HCT116 (cell line): Measurements from ENCODE around the gene GREB1L. TPM values are rescaled to one million over a fixed set of nuclear protein-coding genes. Genes with fewer than 3 reads are reported as not detected.
A peak's percentile ranks its signal among the peaks of the same experiment; 100 is the strongest.

Source experiments
- ATAC-seq: fragments of 200-7000 bp; cut with Tn5 transposase; 2 replicates; pipeline ENCODE4 v1.9.1; 2020; ENCODE audit warnings: mild to moderate bottlenecking, moderate library complexity
- Bru-seq: library from RNA; stranded (reverse); fragments of 400-500 nt; gene quantifications from one replicate; lab custom pipeline; 2021; lab: Mats Ljungman, UMichigan
- BruChase-seq, 2 experiments: library from RNA; stranded (reverse); fragments of 400-500 nt; gene quantifications; one replicate each; lab custom pipeline; 2021; lab: Mats Ljungman, UMichigan
- BruUV-seq: library from RNA; stranded (reverse); fragments of 400-500 nt; replicated peaks from 2 replicates; lab custom pipeline; 2021; lab: Mats Ljungman, UMichigan
- CTCF ChIA-PET: fragments of 300-600 bp; sonication (Branson Sonifier 250); formaldehyde crosslinking; loops from one replicate; lab custom pipeline; 2021; ENCODE audit warnings: antibody characterized with exemption; lab: Charles Lee
- POLR2A ChIA-PET: fragments of 300-600, 350-600 bp; sonication (Branson Sonifier 250); formaldehyde crosslinking; loops from one replicate; lab custom pipeline; 2021; ENCODE audit warnings: antibody characterized with exemption; lab: Charles Lee
- RAD21 ChIA-PET, 2 experiments: fragments of 300-600 bp; sonication (Branson Sonifier 250); formaldehyde crosslinking; loops; one replicate each; lab custom pipeline; 2023; ENCODE audit warnings: low total read pairs in 2 of 2; ENCODE audit not compliant: uncharacterized antibody in 2 of 2, unreplicated experiment in 2 of 2, low non-redundant PET in 1 of 2; lab: Charles Lee
- DNase-seq: peaks from one replicate; pipeline ENCODE4 v3.0.0-alpha.2; 2010; ENCODE audit warnings: low read depth, low spot score
- H2AFZ ChIP-seq: fragments of 200-600 bp; shearing (Covaris generic), sonication (generic); 2 replicates; pipeline ENCODE4 v1.6.1; 2017; ENCODE audit warnings: low read depth, mixed run types, mixed read lengths, antibody characterized with exemption, low read length; ENCODE audit not compliant: poor library complexity, severe bottlenecking
- H3K27ac ChIP-seq: 2 replicates; pipeline ENCODE4 v1.5.1; 2012; ENCODE audit warnings: low read depth, low read length
- H3K27me3 ChIP-seq: fragments of 200-600 bp; sonication (generic); 2 replicates; pipeline ENCODE4 v1.6.1; 2016; ENCODE audit warnings: mixed run types, low read length, mixed read lengths; ENCODE audit not compliant: insufficient read depth
- H3K36me3 ChIP-seq, 2 experiments: fragments of 200-500 bp in 1 of 2; fragments of 200-600 bp in 1 of 2; sonication (Bioruptor generic) in 1 of 2; sonication (generic) in 1 of 2; 2 replicates each; pipeline versions ENCODE4 v1.5.1 to v1.6.1; 2014 to 2016; ENCODE audit warnings: low read length in 2 of 2, inconsistent platforms in 1 of 2, mixed read lengths in 1 of 2, mixed run types in 1 of 2; ENCODE audit not compliant: insufficient read depth in 2 of 2, control insufficient read depth in 1 of 2
- H3K4me1 ChIP-seq, 2 experiments: fragments of 200-600 bp in 1 of 2; sonication (generic) in 1 of 2; 2 replicates each; pipeline versions ENCODE4 v1.5.1 to v1.6.1; 2012 to 2017; ENCODE audit warnings: low read length in 2 of 2, inconsistent platforms in 1 of 2, mild to moderate bottlenecking in 1 of 2, mixed read lengths in 1 of 2, mixed run types in 1 of 2, moderate library complexity in 1 of 2; ENCODE audit not compliant: insufficient read depth in 2 of 2, control insufficient read depth in 1 of 2
- H3K4me2 ChIP-seq: fragments of 200-600 bp; sonication (generic); 2 replicates; pipeline ENCODE4 v1.6.1; 2017; ENCODE audit warnings: mixed run types, low read length, mixed read lengths
- H3K4me3 ChIP-seq, 2 experiments: fragments of 200-600 bp in 1 of 2; sonication (generic) in 1 of 2; replicated peaks in 1 of 2; 2 replicates each; pipeline ENCODE4 v1.5.1; 2011 to 2016; ENCODE audit warnings: low read length in 2 of 2, control low read depth in 1 of 2, low read depth in 1 of 2, mild to moderate bottlenecking in 1 of 2, mixed read lengths in 1 of 2, mixed run types in 1 of 2
- H3K79me2 ChIP-seq: fragments of 200-600 bp; sonication (generic); 2 replicates; pipeline ENCODE4 v1.6.1; 2017; ENCODE audit warnings: mild to moderate bottlenecking, mixed run types, low read length, moderate library complexity, mixed read lengths; ENCODE audit not compliant: insufficient read depth
- H3K9ac ChIP-seq: fragments of 200-600 bp; sonication (generic); 2 replicates; pipeline ENCODE4 v1.6.1; 2016; ENCODE audit warnings: low read length, mixed read lengths
- H3K9me2 ChIP-seq: fragments of 200-600 bp; sonication (generic), shearing (Covaris generic); 2 replicates; pipeline ENCODE4 v1.6.1; 2017; ENCODE audit warnings: mixed run types, mild to moderate bottlenecking, moderate library complexity; ENCODE audit not compliant: insufficient read depth
- H3K9me3 ChIP-seq, 2 experiments: fragments of 200-500 bp in 1 of 2; fragments of 200-600 bp in 1 of 2; sonication (Bioruptor generic) in 1 of 2; sonication (generic) in 1 of 2; 2 replicates each; pipeline ENCODE4 v1.6.1; 2014 to 2017; ENCODE audit warnings: low read length in 2 of 2, mixed read lengths in 2 of 2, inconsistent platforms in 1 of 2, low read depth in 1 of 2, mild to moderate bottlenecking in 1 of 2, mixed run types in 1 of 2, moderate library complexity in 1 of 2; ENCODE audit not compliant: control insufficient read depth in 1 of 2, insufficient read depth in 1 of 2
- H4K20me1 ChIP-seq: fragments of 200-600 bp; sonication (generic), shearing (Covaris generic); 2 replicates; pipeline ENCODE4 v1.6.1; 2017; ENCODE audit warnings: mixed run types, mild to moderate bottlenecking, moderate library complexity; ENCODE audit not compliant: insufficient read depth
- CBX3 ChIP-seq: IDR thresholded peaks from 2 replicates; pipeline ENCODE4 v1.6.1; 2012; ENCODE audit warnings: low read depth
- CEBPB ChIP-seq: IDR thresholded peaks from 2 replicates; pipeline ENCODE4 v1.6.1; 2012; ENCODE audit warnings: low read depth
- EGR1 ChIP-seq: IDR thresholded peaks from 2 replicates; pipeline ENCODE4 v1.6.1; 2012; ENCODE audit warnings: low read depth
- ELF1 ChIP-seq: IDR thresholded peaks from 2 replicates; pipeline ENCODE4 v1.6.1; 2012; ENCODE audit warnings: low read depth, borderline replicate concordance
- EZH2phosphoT487 ChIP-seq: fragments of 200-600 bp; IDR thresholded peaks from 2 replicates; pipeline ENCODE4 v1.6.1; 2018; ENCODE audit warnings: antibody characterized with exemption, borderline replicate concordance
- POLR2A ChIP-seq: IDR thresholded peaks from 2 replicates; pipeline ENCODE4 v1.7.0; 2011; ENCODE audit warnings: borderline replicate concordance; ENCODE audit not compliant: insufficient read depth, insufficient read length; ENCODE audit errors: extremely low read depth
- RAD21 ChIP-seq: IDR thresholded peaks from 2 replicates; pipeline ENCODE4 v1.6.1; 2012; ENCODE audit warnings: low read depth, mild to moderate bottlenecking
- SRF ChIP-seq: IDR thresholded peaks from 2 replicates; pipeline ENCODE4 v1.6.1; 2012; ENCODE audit warnings: low read depth
- TCF7L2 ChIP-seq: IDR thresholded peaks from 2 replicates; pipeline ENCODE4 v1.7.0; 2011; ENCODE audit warnings: borderline replicate concordance, inconsistent platforms; ENCODE audit not compliant: insufficient read depth, insufficient read length; ENCODE audit errors: extremely low read depth
- YY1 ChIP-seq: IDR thresholded peaks from 2 replicates; pipeline ENCODE4 v1.6.1; 2011; ENCODE audit warnings: low read length, low read depth, moderate library complexity, mild to moderate bottlenecking; ENCODE audit not compliant: insufficient replicate concordance; ENCODE audit errors: extremely low read depth
- ZFX ChIP-seq: fragments of 450-650 bp; IDR thresholded peaks from 2 replicates; pipeline ENCODE4 v1.6.1; 2017
- ZNF274 ChIP-seq: fragments of 200-500 bp; sonication (Bioruptor generic); IDR thresholded peaks from 2 replicates; pipeline ENCODE4 v1.6.1; 2014; ENCODE audit warnings: mild to moderate bottlenecking, low read depth, low read length, inconsistent platforms
- intact Hi-C: fragments of 100-400 bp; cut with micrococcal nuclease; formaldehyde crosslinking; loops from 2 replicates; pipeline ENCODE4 v1.10.0; 2022
- long read RNA-seq: library from polyadenylated mRNA; unstranded; transcript quantifications from one replicate; pipeline ENCODE4 v2.0.0, GENCODE V29; 2021; ENCODE audit not compliant: unreplicated experiment
- polyA plus RNA-seq: library from polyadenylated mRNA; unstranded; fragments of >200 nt; gene quantifications from 2 replicates; pipeline ENCODE4 v1.2.1, GENCODE V29; 2012; ENCODE audit warnings: missing spikeins
- total RNA-seq: library from RNA; stranded (reverse); gene quantifications from one replicate; pipeline ENCODE4 v1.2.1, GENCODE V29; 2021; ENCODE audit not compliant: unreplicated experiment
- TF ChIP-seq, protein P1 (sequence below), 3 experiments: fragments of 200-600 bp in 1 of 3; sonication (generic) in 1 of 3; IDR thresholded peaks in 2 of 3; conservative IDR thresholded peaks in 1 of 3; 2 replicates each; pipeline ENCODE4 v1.5.1; 2012 to 2017; ENCODE audit warnings: low read depth in 2 of 3, low read length in 2 of 3, antibody characterized with exemption in 1 of 3, borderline replicate concordance in 1 of 3, control low read depth in 1 of 3, mild to moderate bottlenecking in 1 of 3, mixed read lengths in 1 of 3, mixed run types in 1 of 3, moderate library complexity in 1 of 3; ENCODE audit not compliant: insufficient read depth in 1 of 3
- TF ChIP-seq, protein P2 (sequence below): IDR thresholded peaks from 2 replicates; pipeline ENCODE4 v1.6.1; 2011; ENCODE audit warnings: mild to moderate bottlenecking, low read length, moderate library complexity; ENCODE audit not compliant: insufficient replicate concordance; ENCODE audit errors: extremely low read depth
- TF ChIP-seq, protein P3 (sequence below): IDR thresholded peaks from 2 replicates; pipeline ENCODE4 v1.6.1; 2012
- TF ChIP-seq, protein P4 (sequence below): IDR thresholded peaks from 2 replicates; pipeline ENCODE4 v1.6.1; 2012; ENCODE audit warnings: low read depth
- TF ChIP-seq, protein P5 (sequence below): IDR thresholded peaks from 2 replicates; pipeline ENCODE4 v1.6.1; 2012

The GREB1L gene
- total RNA-seq (12.2 TPM), Bru-seq, nascent RNA (percentile 66 among the genes with signal in this experiment), BruChase-seq, experiment 1, labeled RNA remaining after a 6-hour chase (percentile 54 among the genes with signal in this experiment), BruChase-seq, experiment 2, labeled RNA remaining after a 2-hour chase (percentile 62 among the genes with signal in this experiment)
- 4.1 and 6.0 TPM in 2 replicates for polyA plus RNA-seq
- long read RNA-seq, partial matches to known transcripts: 5 of 11 reads
- long read RNA-seq, other reads (novel, unspliced or antisense): 6 of 11 reads

DNA sequence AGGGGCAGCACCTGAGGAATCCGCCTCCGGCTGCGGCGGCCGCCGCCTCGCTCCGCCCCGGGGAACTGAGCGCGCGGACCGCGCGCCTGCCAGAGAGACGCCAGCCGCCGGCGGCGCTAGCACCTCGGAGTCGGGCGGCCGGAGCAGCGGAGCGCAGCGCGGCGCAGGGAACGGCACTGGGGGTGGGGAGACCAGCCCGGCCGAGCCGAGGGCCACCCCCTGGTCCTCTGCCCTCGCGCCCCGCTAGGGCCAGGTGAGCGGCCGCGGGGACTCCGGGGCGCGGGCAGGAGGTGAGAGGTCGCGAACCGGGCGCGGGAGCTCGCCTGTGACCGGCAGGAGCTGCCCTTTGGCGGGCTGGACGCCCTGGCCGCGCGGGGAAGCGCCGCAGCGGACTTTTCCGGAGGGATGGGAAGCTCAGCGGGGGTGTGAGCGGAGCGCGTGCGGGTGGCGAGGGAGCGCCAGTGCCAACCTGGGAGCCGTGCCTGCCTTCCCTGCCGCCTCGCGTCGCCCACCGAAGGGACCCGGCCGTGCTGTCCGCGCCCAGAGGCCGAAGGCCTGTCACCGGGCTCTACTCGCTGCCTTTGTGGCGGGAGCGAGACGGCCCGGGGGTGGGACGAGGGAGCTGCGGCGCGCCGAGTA is at the start of gene GREB1L:
GREB1L (plus strand) TSS at position 92 of the 639 bp plus-strand sequence. CDS start 141,287 bp downstream, outside the sequence.
- DNase-seq (peak; percentile 27), ATAC-seq (peak; percentile 93)
- peak within 1 kb of the TSS; percentile 79 for H2AFZ ChIP-seq
- peak within 1 kb of the TSS; percentile 67 for H3K9ac ChIP-seq
- H3K9me2 ChIP-seq: no peaks in the 10 kb centered on the region
- H3K36me3 ChIP-seq: no peaks in the 10 kb centered on the region
- ChIA-PET CTCF (interaction anchor here (0.8 kb wide), 1 partner anchor 228 kb away, joined by 3 read pairs; no protein-coding TSS in a partner anchor), POLR2A (no interaction called here), RAD21 (no interaction called here)
- H3K9me3 ChIP-seq: no peaks in the 10 kb centered on the region
- peak within 1 kb of the TSS; percentile 66; the same call in 1 of the 2 replicates for H3K27ac ChIP-seq
- H3K79me2 ChIP-seq: peaks cover 44% of the 10 kb centered on the region
- H4K20me1 ChIP-seq: no peaks in the 10 kb centered on the region
- intact Hi-C loops: no loop called here
- no peaks in the 10 kb centered on the region for H3K27me3 ChIP-seq
- H3K4me3 ChIP-seq: peak within 1 kb of the TSS; percentile 54 to 87
- peak within 1 kb of the TSS; percentile 94 for H3K4me2 ChIP-seq
- peaks cover 2 to 24% of the 10 kb centered on the region in 2 experiments; a peak in 3 of 4 replicates for H3K4me1 ChIP-seq
- BruUV-seq: no TSS peak
- TF ChIP-seq CBX3: no peak
- peak; percentile 50; the same call in 1 of the 2 replicates for TF ChIP-seq RAD21
- no peak for TF ChIP-seq ELF1
- TF ChIP-seq ZNF274: no peak
- TF ChIP-seq EGR1: no peak
- no peak for TF ChIP-seq EZH2phosphoT487
- TF ChIP-seq, protein P1, sequence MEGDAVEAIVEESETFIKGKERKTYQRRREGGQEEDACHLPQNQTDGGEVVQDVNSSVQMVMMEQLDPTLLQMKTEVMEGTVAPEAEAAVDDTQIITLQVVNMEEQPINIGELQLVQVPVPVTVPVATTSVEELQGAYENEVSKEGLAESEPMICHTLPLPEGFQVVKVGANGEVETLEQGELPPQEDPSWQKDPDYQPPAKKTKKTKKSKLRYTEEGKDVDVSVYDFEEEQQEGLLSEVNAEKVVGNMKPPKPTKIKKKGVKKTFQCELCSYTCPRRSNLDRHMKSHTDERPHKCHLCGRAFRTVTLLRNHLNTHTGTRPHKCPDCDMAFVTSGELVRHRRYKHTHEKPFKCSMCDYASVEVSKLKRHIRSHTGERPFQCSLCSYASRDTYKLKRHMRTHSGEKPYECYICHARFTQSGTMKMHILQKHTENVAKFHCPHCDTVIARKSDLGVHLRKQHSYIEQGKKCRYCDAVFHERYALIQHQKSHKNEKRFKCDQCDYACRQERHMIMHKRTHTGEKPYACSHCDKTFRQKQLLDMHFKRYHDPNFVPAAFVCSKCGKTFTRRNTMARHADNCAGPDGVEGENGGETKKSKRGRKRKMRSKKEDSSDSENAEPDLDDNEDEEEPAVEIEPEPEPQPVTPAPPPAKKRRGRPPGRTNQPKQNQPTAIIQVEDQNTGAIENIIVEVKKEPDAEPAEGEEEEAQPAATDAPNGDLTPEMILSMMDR (IDR thresholded peaks at IDR 0.05 in 2 of 3, conservative IDR thresholded peaks at IDR 0.05 in 1 of 3; ENCODE audit: borderline replicate concordance in 1 of 3, insufficient read depth in 1 of 3, low read depth in 2 of 3, low read length in 2 of 3): 0 out of 6 replicates have a peak, but pooled peaks of 2 of the 3 experiments have one; percentile 15 to 27
- TF ChIP-seq, protein P2, sequence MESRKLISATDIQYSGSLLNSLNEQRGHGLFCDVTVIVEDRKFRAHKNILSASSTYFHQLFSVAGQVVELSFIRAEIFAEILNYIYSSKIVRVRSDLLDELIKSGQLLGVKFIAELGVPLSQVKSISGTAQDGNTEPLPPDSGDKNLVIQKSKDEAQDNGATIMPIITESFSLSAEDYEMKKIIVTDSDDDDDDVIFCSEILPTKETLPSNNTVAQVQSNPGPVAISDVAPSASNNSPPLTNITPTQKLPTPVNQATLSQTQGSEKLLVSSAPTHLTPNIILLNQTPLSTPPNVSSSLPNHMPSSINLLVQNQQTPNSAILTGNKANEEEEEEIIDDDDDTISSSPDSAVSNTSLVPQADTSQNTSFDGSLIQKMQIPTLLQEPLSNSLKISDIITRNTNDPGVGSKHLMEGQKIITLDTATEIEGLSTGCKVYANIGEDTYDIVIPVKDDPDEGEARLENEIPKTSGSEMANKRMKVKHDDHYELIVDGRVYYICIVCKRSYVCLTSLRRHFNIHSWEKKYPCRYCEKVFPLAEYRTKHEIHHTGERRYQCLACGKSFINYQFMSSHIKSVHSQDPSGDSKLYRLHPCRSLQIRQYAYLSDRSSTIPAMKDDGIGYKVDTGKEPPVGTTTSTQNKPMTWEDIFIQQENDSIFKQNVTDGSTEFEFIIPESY: no peak
- peak; percentile 79 for TF ChIP-seq ZFX
- no peak for TF ChIP-seq SRF
- TF ChIP-seq, protein P3, sequence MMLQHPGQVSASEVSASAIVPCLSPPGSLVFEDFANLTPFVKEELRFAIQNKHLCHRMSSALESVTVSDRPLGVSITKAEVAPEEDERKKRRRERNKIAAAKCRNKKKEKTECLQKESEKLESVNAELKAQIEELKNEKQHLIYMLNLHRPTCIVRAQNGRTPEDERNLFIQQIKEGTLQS: no peak
- TF ChIP-seq CEBPB: no peak
- TF ChIP-seq, protein P4, sequence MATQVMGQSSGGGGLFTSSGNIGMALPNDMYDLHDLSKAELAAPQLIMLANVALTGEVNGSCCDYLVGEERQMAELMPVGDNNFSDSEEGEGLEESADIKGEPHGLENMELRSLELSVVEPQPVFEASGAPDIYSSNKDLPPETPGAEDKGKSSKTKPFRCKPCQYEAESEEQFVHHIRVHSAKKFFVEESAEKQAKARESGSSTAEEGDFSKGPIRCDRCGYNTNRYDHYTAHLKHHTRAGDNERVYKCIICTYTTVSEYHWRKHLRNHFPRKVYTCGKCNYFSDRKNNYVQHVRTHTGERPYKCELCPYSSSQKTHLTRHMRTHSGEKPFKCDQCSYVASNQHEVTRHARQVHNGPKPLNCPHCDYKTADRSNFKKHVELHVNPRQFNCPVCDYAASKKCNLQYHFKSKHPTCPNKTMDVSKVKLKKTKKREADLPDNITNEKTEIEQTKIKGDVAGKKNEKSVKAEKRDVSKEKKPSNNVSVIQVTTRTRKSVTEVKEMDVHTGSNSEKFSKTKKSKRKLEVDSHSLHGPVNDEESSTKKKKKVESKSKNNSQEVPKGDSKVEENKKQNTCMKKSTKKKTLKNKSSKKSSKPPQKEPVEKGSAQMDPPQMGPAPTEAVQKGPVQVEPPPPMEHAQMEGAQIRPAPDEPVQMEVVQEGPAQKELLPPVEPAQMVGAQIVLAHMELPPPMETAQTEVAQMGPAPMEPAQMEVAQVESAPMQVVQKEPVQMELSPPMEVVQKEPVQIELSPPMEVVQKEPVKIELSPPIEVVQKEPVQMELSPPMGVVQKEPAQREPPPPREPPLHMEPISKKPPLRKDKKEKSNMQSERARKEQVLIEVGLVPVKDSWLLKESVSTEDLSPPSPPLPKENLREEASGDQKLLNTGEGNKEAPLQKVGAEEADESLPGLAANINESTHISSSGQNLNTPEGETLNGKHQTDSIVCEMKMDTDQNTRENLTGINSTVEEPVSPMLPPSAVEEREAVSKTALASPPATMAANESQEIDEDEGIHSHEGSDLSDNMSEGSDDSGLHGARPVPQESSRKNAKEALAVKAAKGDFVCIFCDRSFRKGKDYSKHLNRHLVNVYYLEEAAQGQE: no peak
- peak; percentile 50 for TF ChIP-seq POLR2A
- TF ChIP-seq, protein P5, sequence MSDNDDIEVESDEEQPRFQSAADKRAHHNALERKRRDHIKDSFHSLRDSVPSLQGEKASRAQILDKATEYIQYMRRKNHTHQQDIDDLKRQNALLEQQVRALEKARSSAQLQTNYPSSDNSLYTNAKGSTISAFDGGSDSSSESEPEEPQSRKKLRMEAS: no peak
- peak; percentile 15 for TF ChIP-seq TCF7L2
- peak; percentile 45 for TF ChIP-seq YY1
